GM18909 (cell line): ENCODE measurements around the gene PRKCZ.

Source experiments
- ATAC-seq: cut with Tn5 transposase; IDR thresholded peaks from one replicate; pipeline ENCODE4 v1.9.1; 2021; ENCODE audit warnings: mild to moderate bottlenecking; ENCODE audit not compliant: unreplicated experiment, poor library complexity

Gene PRKCZ

GRCh38 chr1:2185880-2186855 lies 136.0 kb downstream of the PRKCZ start:
- ATAC-seq, result no peak

DNA sequence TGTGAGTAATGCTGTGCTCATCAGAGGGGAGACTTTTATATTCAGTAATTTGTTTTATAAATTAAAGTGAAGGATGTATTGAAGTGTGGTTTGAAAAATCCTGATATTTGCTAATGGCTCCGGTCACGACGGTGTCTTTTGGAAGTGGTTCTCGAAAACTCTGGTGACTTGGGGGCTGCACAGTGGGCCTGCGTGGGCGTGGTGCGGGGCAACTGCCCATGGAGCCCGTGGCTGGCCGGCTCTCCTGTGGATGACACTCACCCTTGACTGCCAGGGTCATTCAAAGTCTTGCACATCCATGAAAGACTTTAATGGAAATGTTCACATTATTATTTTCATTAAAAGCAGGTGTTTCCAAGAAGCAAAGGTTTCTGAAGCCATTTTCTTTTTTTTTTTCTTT lies 136.7 kb downstream of the PRKCZ start:
- ATAC-seq, result no peak

DNA sequence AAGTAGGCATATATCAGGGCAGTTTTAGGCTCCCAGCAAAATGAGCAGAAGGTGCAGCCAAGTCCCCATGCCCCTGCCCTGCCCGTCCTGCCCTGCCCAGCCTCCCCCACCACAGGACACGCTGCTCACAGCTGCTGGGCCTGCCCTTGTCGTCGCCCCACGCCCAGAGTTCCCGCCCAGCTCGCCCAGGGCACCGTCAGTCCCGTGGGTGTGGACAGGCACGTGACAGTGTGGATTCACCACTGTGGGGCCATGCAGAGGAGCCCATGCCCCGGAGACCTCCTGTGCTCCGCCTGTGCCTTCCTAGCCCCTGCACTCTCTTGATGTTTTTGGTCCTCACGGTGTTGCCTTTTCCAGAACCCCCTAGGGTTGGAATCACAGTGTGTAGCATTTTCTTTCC lies 137.4 kb downstream of the PRKCZ start:
- no peak for ATAC-seq

- no peak for ATAC-seq
These were observed 138.1 kb downstream of the PRKCZ start for GRCh38 chr1:2188336-2188735.

- no peak for ATAC-seq
These were observed 139.5 kb downstream of the PRKCZ start for GRCh38 chr1:2189459-2190425.

GRCh38 chr1:2190491-2190976 lies 140.3 kb downstream of the PRKCZ start:
- no peak for ATAC-seq

DNA sequence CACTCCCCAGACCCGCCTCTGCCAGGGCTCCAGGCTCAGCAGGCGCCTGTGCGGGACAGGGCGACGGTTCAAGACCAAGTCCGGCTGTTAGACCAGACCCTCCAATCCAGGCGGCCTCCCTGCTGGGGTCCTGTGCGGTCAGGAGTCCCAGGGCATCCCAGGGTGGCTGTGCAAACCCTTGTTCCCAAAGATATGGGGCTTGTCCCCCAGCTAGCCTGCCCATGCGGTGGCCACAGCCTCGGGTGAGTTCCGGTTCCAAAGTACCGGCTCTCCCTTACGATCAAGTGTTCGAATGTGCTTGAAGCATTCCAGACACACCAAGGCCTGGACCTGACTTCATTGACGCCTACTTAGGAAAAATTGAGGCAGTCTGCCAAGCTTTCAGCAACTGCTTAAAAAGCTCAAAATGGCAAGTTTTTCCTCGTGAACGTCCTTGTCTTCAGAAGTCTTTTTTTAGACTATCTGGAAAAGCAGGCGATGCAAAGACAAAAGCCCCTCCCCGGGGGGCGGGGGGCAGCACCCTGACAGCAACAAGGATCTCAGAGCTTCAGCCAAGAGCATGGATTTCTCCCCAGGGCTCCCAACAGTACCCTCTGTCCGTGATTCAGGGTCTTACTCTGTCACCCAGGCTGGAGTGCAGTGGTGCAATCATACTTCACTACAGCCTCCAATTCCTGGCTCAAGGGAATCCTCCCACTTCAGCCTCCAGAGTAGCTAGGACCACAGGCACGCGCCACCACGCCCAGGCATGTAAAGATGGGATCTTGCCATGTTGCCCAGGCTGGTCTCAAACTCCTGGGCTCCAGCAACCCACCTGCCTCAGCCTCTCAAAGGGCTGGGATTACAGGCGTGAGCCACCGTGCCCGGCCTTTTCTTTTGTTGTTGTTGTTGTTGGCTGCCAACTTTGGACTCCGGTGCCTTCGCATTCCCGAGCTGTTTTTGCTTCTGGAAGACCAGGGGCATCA lies 142.1 kb downstream of the PRKCZ start:
- ATAC-seq, result no peak

DNA sequence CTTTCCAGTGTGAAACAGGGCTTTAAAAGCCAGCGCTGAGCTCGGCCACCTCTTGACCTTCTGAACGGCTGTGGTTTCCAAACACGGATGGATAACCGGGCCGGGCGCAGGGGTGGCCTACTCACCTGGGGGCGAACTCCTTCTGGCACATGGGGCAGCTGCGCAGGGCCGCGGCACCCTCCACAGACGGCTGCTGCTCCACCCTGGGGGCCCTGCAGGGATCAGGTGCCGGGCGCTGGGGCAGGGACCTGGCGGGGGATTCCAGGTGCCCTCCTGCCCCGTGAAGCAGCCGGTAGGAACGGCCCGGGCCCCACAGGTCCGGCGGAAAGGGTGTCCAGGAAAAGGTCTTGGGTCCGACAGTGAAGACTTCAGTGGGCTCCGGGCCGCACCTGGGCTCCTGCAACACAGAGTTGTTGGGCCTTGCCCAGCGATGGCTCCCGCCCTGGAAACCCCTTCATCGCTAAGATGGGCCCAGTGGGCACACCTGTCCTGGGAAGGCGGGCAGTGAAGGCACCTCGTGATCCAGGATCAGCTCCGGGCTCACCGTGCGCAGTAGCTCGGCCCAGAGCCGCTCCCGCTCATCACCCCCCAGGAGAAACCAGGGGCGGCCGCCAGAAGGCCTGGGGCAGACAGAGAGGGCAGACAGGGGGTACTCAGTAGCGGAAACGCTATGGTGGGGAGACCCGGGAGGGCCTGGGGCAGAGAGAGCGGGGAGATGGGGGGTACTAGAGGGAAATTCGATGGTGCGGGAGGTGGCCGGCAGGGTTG lies 143.5 kb downstream of the PRKCZ start:
- no peak for ATAC-seq

DNA sequence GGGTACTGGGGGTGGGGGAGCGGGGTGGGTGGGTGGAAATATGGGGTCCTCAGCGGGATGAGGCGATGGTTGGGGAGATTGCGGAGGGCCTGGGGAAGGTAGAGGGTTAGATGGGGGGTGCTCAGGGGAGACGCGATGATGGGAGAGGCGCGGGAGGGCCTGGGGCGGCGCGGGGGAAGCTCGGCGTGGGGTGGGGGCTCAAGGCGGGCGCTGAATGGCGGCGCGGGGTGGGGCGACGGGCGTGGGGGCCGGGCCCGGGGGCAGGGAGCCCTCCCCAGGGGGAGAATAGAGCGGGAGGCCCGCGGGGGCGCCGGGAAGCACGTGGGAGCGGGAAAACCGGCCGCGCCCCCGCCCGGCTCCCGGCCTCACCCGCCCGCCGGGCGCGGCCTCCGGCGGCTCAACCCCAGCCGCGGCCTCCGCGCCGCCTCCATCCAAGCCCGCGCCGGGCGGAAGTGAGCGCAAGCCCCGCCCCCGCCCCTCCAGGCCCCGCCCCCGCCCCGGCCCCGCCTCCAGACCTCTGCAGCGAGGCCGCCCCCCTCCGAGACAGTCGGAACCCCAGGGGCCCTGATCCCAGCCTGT lies 144.2 kb downstream of the PRKCZ start, which contains the start of gene FAAP20:
Gene FAAP20 (minus strand): TSS at position 454 of the 579 bp plus-strand sequence. CDS start 23 bp downstream, at position 431.
- ATAC-seq, result peak; percentile 39

GRCh38 chr1:2194898-2195673 lies 144.9 kb downstream of the PRKCZ start:
- ATAC-seq, result peak; percentile 69

DNA sequence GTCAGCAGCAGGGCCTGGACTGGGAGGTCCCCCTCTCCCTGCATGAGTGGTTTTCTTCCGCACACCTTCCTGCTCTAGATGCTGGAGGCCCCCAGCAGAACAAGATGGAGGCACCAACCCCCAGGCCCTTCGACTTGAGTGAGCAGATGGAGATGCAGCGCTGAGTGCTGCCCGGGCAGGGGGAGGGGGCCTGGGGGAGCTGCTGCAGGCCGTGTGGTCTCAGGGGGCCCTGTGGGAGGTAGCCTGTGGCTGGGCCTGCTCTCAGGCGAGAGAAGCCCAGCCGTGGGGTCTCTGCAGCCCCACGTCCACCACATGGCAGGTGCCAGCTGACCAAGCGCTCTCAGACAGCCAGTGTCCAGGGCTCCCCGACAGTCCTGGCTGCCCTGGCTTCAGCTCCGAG lies 145.6 kb downstream of the PRKCZ start:
- no peak for ATAC-seq

- ATAC-seq, result no peak
These were observed 146.9 kb downstream of the PRKCZ start for GRCh38 chr1:2196901-2197638.

DNA sequence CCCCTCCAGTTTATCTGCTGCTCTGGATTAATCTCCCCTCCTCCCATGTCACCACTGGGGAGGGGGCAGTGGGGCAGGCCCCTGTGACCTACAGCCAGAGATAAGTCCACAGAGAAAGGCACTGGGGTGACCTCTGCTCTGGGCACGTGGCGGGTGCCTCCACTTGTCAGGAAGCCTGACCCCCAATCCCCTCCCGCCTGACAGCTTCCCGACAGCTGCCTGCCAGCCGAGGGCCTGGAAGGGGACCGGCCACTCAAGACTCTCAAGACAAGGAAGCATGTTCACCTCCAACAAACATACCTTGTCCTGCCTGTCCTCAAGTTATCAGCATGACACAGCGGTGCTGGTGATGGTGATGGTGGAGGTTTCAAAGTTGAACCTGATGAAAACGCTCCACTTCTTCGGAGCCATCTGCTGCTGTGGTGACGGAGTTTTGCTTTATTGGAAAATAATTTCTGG lies 147.5 kb downstream of the PRKCZ start:
- ATAC-seq, result no peak

- no peak for ATAC-seq
These were observed 148.4 kb downstream of the PRKCZ start for GRCh38 chr1:2198571-2198970.

- ATAC-seq, result no peak
These were observed 149.0 kb downstream of the PRKCZ start for GRCh38 chr1:2199042-2199810.

DNA sequence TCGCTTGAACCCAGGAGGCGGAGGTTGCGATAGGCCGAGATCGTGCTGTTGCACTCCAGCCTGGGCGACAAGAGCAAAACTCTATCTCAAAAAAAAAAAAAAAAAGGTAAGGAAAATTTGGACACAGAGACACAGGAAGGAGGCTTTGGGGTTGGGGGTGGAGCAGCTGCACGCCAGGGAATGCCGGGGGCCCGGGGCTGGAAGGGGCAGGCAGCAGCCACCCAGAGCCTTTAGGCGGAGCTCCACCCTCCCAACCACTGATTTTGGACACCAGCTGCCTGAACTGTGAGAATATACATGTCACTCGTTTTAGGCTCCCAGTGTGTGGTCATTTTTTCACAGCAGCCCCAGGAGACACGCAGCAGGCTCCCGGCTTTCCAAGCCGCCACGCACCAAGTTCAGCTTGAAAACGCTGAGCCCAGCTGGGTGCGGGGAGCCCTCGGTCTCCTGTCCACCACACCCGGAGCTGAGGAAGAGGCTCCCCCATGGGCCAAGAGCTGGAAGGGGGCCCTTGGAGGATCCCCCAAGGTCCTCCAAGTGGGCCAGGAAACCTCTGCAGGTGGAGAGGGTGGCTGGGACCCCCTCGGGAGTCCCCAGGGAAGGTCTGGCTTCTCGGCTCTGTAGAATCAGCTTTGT lies 150.2 kb downstream of the PRKCZ start:
- no peak for ATAC-seq
